HepG2 (cell line): ENCODE measurements around the gene ACSS1. TPM values are rescaled to one million over a fixed set of nuclear protein-coding genes. Genes with fewer than 3 reads are reported as not detected.

Source experiments
- ATAC-seq: fragments of 200-7000 bp; cut with Tn5 transposase; 3 replicates; pipeline ENCODE4 v1.9.1; 2020; ENCODE audit warnings: mild to moderate bottlenecking, moderate library complexity
- BruUV-seq: library from RNA; stranded (reverse); fragments of 400-500 nt; replicated peaks from 2 replicates; lab custom pipeline; 2021; lab: Mats Ljungman, UMichigan
- CTCF ChIA-PET: fragments of 300-600 bp; formaldehyde crosslinking; extraction: SDS; loops from one replicate; lab custom pipeline; 2021; ENCODE audit warnings: low total read pairs, inconsistent platforms, low intra/inter-chr PET ratio; lab: Yijun Ruan, JAX
- POLR2A ChIA-PET: fragments of 350-600 bp; sonication (Branson Sonifier 250); formaldehyde crosslinking; loops from one replicate; lab custom pipeline; 2020; ENCODE audit warnings: antibody characterized with exemption, inconsistent platforms; lab: Yijun Ruan, JAX
- DNase-seq: peaks from one replicate; pipeline ENCODE4 v3.0.0-alpha.2; 2015; ENCODE audit warnings: low spot score
- FAIRE-seq: peaks from 3 replicates; lab custom pipeline; 2011; peaks lifted over from hg19 to GRCh38; lab: Jason Lieb, UNC
- H2AFZ ChIP-seq: one replicate; pipeline ENCODE4 v1.6.1; 2011; ENCODE audit warnings: low read length, inconsistent platforms
- H3K27ac ChIP-seq: fragments of 300-600 bp; 3 replicates; pipeline ENCODE4 v1.8.0; 2011; ENCODE audit warnings: mixed run types, mild to moderate bottlenecking, mixed read lengths, low read length, inconsistent platforms; ENCODE audit not compliant: insufficient read depth; ENCODE audit errors: extremely low read length
- H3K27me3 ChIP-seq, 2 experiments: fragments of 200-600 bp in 1 of 2; 2 replicates in 1 of 2; 3 replicates in 1 of 2; pipeline versions ENCODE4 v1.6.0 to v1.8.0; 2011; ENCODE audit warnings: low read length in 2 of 2, mild to moderate bottlenecking in 2 of 2, moderate library complexity in 2 of 2, inconsistent platforms in 1 of 2; ENCODE audit not compliant: insufficient read depth in 2 of 2, control insufficient read depth in 1 of 2
- H3K36me3 ChIP-seq, 2 experiments: fragments of 200-600 bp in 1 of 2; replicated peaks in 1 of 2; 2 replicates in 1 of 2; 3 replicates in 1 of 2; pipeline versions ENCODE4 v1.5.1 to v1.8.0; 2011; ENCODE audit warnings: low read length in 2 of 2, inconsistent platforms in 1 of 2; ENCODE audit not compliant: insufficient read depth in 2 of 2, control insufficient read depth in 1 of 2
- H3K4me1 ChIP-seq: 2 replicates; pipeline ENCODE4 v1.5.1; 2012; ENCODE audit warnings: low read length, inconsistent platforms; ENCODE audit not compliant: insufficient read depth
- H3K4me2 ChIP-seq: 2 replicates; pipeline ENCODE4 v1.6.0; 2011; ENCODE audit warnings: low read depth, low read length, inconsistent platforms
- H3K4me3 ChIP-seq, 3 experiments: fragments of 200-600 bp in 1 of 3; sonication (generic), shearing (Covaris generic) in 1 of 3; replicated peaks in 1 of 3; 2 replicates each; pipeline ENCODE4 v1.5.1; 2011 to 2016; ENCODE audit warnings: low read length in 3 of 3, inconsistent platforms in 2 of 3, low read depth in 2 of 3, mild to moderate bottlenecking in 2 of 3, control low read depth in 1 of 3, mixed read lengths in 1 of 3; ENCODE audit not compliant: insufficient read depth in 1 of 3
- H3K79me2 ChIP-seq: one replicate; pipeline ENCODE4 v1.6.1; 2011; ENCODE audit warnings: low read length, inconsistent platforms; ENCODE audit not compliant: insufficient read depth
- H3K9ac ChIP-seq: 2 replicates; pipeline ENCODE4 v1.6.0; 2011; ENCODE audit warnings: mild to moderate bottlenecking, low read depth, low read length, inconsistent platforms; ENCODE audit not compliant: insufficient read depth
- H3K9me3 ChIP-seq: 2 replicates; pipeline ENCODE4 v1.5.1; 2012; ENCODE audit warnings: mild to moderate bottlenecking, low read length
- H4K20me1 ChIP-seq: 2 replicates; pipeline ENCODE4 v1.6.0; 2011; ENCODE audit warnings: inconsistent platforms, mild to moderate bottlenecking, low read length, moderate library complexity; ENCODE audit not compliant: insufficient read depth
- HNRNPLL ChIP-seq: fragments of 200-400 bp; formaldehyde crosslinking; IDR thresholded peaks from 2 replicates; pipeline ENCODE4 v1.6.1; 2017; ENCODE audit warnings: mild to moderate bottlenecking, low read depth, low read length; ENCODE audit not compliant: poor library complexity, severe bottlenecking
- MEIS2 ChIP-seq: sonication (generic); formaldehyde crosslinking; IDR thresholded peaks from 2 replicates; pipeline ENCODE4 v1.9.0; 2021; ENCODE audit warnings: mild to moderate bottlenecking, missing genetic modification reagents
- ZNF567 ChIP-seq: sonication (generic); formaldehyde crosslinking; IDR thresholded peaks from 2 replicates; pipeline ENCODE4 v1.8.1; 2023; ENCODE audit warnings: mild to moderate bottlenecking, missing genetic modification reagents, borderline replicate concordance
- ZNF577 ChIP-seq: sonication (generic); formaldehyde crosslinking; IDR thresholded peaks from 2 replicates; pipeline ENCODE4 v1.4.0; 2020; ENCODE audit warnings: mild to moderate bottlenecking, low read depth, missing genetic modification reagents, borderline replicate concordance
- ZNF75D ChIP-seq: sonication (generic); formaldehyde crosslinking; IDR thresholded peaks from 2 replicates; pipeline ENCODE4 v1.8.1; 2023; ENCODE audit warnings: missing genetic modification reagents, mild to moderate bottlenecking, borderline replicate concordance
- WGBS: methylation state at CpG from one replicate; pipeline ENCODE4 v1.1.6; 2017; ENCODE audit warnings: low lambda C conversion rate; 5-methylcytosine and 5-hydroxymethylcytosine counted together
- in situ Hi-C: cut with HindIII; loops from 2 replicates; pipeline ENCODE4 v1.10.0; 2017; ENCODE audit warnings: low pct_unique_long_range_greater_than_20kb; ENCODE audit not compliant: extremely low pct_ligation_motif_present
- intact Hi-C: fragments of 100-400 bp; cut with micrococcal nuclease; formaldehyde crosslinking; loops from one replicate; pipeline ENCODE4 v1.10.0; 2022; ENCODE audit not compliant: unreplicated experiment
- polyA plus RNA-seq, 8 experiments: library from polyadenylated mRNA; depleted of rRNA in 3 of 8; stranded (reverse) in 7 of 8; unstranded in 1 of 8; fragments of >200 nt; fragmentation: Illumina TruSeq in 4 of 8; extraction: Trizol in 4 of 8; gene quantifications; 2 replicates each; pipeline versions ENCODE4 v1.2.1 to v1.2.3, GENCODE V29; 2011 to 2016; ENCODE audit warnings: low read depth in 4 of 8, missing spikeins in 1 of 8, mixed read lengths in 1 of 8; ENCODE audit not compliant: insufficient read depth in 1 of 8
- total RNA-seq, 5 experiments: library from RNA; depleted of rRNA; stranded (reverse); fragments of >200 nt; fragmentation: Illumina TruSeq; extraction: Trizol; gene quantifications; 2 replicates each; pipeline ENCODE4 v1.2.3, GENCODE V29; 2016; ENCODE audit warnings: low read depth in 1 of 5
- TF ChIP-seq, protein P1 (sequence below): sonication (generic); formaldehyde crosslinking; conservative IDR thresholded peaks from 2 replicates; pipeline ENCODE4 v1.8.0; 2022; ENCODE audit warnings: mild to moderate bottlenecking, moderate library complexity, missing genetic modification reagents
- TF ChIP-seq, protein P2 (sequence below): sonication (generic); formaldehyde crosslinking; IDR thresholded peaks from 2 replicates; pipeline ENCODE4 v1.4.0; 2020; ENCODE audit warnings: mild to moderate bottlenecking, missing genetic modification reagents
- TF ChIP-seq, protein P3 (sequence below): sonication (generic); formaldehyde crosslinking; IDR thresholded peaks from 2 replicates; pipeline ENCODE4 v1.5.0; 2020; ENCODE audit warnings: mild to moderate bottlenecking, missing genetic modification reagents, borderline replicate concordance

The ACSS1 gene
- total and polyA plus RNA-seq, 2 of the 13 experiments (the other 11 are each of a cell fraction or from before 2014, with no cell fraction given) = 15.2 to 41.6 TPM

DNA sequence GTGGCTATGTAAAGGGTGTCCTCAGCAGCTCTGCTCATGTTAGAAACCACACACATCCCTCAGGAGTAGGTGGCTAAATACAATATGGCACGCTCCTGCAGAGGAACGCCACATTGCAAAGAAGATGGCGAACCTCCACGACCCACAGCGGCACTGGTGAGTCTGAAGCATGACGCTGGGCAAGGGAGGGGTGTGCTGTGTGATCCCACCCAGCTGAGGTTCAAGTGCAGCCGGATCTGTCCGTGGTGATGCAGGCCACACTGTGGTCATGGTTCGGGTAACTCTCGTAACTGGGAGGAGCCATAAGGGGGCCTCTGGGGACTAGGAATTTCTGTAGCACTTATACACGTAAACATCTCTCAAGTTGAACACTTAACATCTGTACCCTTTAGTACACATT lies 42.0 kb downstream of the ACSS1 start:
- H3K4me3 ChIP-seq = no peak overlapping the region
- no peak overlapping the region for H2AFZ ChIP-seq
- no peak overlapping the region for H3K4me2 ChIP-seq
- no peaks in the 10 kb centered on the region for H3K9me3 ChIP-seq
- no peak overlapping the region for H3K27ac ChIP-seq
- H3K79me2 ChIP-seq = no peaks in the 10 kb centered on the region
- ATAC-seq = no peak
- in situ Hi-C loops (no loop called here), intact Hi-C loops (loop anchor here (5.0 kb wide), 1 partner anchor 41 kb away; the partner anchor contains the start of gene ACSS1)
- POLR2A ChIA-PET = no interaction called here
- no TSS peak for BruUV-seq
- 76% methylated on average over 11 of the region's 11 CpGs for WGBS
- CTCF ChIA-PET = no interaction called here
- peaks cover 35% of the 10 kb centered on the region for H3K4me1 ChIP-seq
- peak; percentile 26 for FAIRE-seq
- TF ChIP-seq, protein P1, sequence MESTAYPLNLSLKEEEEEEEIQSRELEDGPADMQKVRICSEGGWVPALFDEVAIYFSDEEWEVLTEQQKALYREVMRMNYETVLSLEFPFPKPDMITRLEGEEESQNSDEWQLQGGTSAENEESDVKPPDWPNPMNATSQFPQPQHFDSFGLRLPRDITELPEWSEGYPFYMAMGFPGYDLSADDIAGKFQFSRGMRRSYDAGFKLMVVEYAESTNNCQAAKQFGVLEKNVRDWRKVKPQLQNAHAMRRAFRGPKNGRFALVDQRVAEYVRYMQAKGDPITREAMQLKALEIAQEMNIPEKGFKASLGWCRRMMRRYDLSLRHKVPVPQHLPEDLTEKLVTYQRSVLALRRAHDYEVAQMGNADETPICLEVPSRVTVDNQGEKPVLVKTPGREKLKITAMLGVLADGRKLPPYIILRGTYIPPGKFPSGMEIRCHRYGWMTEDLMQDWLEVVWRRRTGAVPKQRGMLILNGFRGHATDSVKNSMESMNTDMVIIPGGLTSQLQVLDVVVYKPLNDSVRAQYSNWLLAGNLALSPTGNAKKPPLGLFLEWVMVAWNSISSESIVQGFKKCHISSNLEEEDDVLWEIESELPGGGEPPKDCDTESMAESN = no peak
- DNase-seq = no peak
- H3K36me3 ChIP-seq = no peaks in the 10 kb centered on the region; a peak in 1 of 5 replicates
- H3K27me3 ChIP-seq = no peaks in the 10 kb centered on the region
- H4K20me1 ChIP-seq = no peaks in the 10 kb centered on the region
- no peak overlapping the region for H3K9ac ChIP-seq

GRCh38 chr20:25014816-25015215 lies 43.1 kb downstream of the ACSS1 start:
- Histone ChIP-seq H3K9me3 (no peaks in the 10 kb centered on the region), H3K27me3 (no peaks in the 10 kb centered on the region), H4K20me1 (no peaks in the 10 kb centered on the region), H3K27ac (no peak overlapping the region), H2AFZ (no peak overlapping the region), H3K36me3 (no peaks in the 10 kb centered on the region; a peak in 3 of 5 replicates), H3K79me2 (no peaks in the 10 kb centered on the region), H3K4me3 (no peak overlapping the region), H3K4me2 (no peak overlapping the region), H3K9ac (no peak overlapping the region), H3K4me1 (peaks cover 33% of the 10 kb centered on the region)
- POLR2A ChIA-PET = no interaction called here
- intact Hi-C loops = loop anchor here (5.0 kb wide), 1 partner anchor 42 kb away; the partner anchor contains the start of gene ACSS1
- no peak for ATAC-seq
- no peak for DNase-seq
- CTCF ChIA-PET = no interaction called here
- no peak for FAIRE-seq
- 63% methylated on average over 11 of the region's 11 CpGs for WGBS
- in situ Hi-C loops = no loop called here
- no TSS peak for BruUV-seq
- TF ChIP-seq, protein P2, sequence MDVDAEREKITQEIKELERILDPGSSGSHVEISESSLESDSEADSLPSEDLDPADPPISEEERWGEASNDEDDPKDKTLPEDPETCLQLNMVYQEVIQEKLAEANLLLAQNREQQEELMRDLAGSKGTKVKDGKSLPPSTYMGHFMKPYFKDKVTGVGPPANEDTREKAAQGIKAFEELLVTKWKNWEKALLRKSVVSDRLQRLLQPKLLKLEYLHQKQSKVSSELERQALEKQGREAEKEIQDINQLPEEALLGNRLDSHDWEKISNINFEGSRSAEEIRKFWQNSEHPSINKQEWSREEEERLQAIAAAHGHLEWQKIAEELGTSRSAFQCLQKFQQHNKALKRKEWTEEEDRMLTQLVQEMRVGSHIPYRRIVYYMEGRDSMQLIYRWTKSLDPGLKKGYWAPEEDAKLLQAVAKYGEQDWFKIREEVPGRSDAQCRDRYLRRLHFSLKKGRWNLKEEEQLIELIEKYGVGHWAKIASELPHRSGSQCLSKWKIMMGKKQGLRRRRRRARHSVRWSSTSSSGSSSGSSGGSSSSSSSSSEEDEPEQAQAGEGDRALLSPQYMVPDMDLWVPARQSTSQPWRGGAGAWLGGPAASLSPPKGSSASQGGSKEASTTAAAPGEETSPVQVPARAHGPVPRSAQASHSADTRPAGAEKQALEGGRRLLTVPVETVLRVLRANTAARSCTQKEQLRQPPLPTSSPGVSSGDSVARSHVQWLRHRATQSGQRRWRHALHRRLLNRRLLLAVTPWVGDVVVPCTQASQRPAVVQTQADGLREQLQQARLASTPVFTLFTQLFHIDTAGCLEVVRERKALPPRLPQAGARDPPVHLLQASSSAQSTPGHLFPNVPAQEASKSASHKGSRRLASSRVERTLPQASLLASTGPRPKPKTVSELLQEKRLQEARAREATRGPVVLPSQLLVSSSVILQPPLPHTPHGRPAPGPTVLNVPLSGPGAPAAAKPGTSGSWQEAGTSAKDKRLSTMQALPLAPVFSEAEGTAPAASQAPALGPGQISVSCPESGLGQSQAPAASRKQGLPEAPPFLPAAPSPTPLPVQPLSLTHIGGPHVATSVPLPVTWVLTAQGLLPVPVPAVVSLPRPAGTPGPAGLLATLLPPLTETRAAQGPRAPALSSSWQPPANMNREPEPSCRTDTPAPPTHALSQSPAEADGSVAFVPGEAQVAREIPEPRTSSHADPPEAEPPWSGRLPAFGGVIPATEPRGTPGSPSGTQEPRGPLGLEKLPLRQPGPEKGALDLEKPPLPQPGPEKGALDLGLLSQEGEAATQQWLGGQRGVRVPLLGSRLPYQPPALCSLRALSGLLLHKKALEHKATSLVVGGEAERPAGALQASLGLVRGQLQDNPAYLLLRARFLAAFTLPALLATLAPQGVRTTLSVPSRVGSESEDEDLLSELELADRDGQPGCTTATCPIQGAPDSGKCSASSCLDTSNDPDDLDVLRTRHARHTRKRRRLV = no peak
- no peak for TF ChIP-seq HNRNPLL
- no peak for TF ChIP-seq ZNF577 (CRISPR knock-in tag)
- TF ChIP-seq ZNF75D = no peak
- TF ChIP-seq, protein P3, sequence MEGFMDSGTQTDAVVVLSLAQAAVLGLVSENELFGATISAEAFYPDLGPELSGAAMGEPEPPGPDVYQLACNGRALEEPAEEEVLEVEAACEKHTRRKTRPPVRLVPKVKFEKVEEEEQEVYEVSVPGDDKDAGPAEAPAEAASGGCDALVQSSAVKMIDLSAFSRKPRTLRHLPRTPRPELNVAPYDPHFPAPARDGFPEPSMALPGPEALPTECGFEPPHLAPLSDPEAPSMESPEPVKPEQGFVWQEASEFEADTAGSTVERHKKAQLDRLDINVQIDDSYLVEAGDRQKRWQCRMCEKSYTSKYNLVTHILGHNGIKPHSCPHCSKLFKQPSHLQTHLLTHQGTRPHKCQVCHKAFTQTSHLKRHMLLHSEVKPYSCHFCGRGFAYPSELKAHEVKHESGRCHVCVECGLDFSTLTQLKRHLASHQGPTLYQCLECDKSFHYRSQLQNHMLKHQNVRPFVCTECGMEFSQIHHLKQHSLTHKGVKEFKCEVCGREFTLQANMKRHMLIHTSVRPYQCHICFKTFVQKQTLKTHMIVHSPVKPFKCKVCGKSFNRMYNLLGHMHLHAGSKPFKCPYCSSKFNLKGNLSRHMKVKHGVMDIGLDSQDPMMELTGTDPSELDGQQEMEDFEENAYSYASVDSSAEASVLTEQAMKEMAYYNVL (CRISPR knock-in tag) = no peak
- TF ChIP-seq ZNF567 = no peak
- TF ChIP-seq MEIS2 (CRISPR knock-in tag) = no peak
